Measurements from ENCODE around the gene ADCY9. TPM values are rescaled to one million over a fixed set of nuclear protein-coding genes. Genes with fewer than 3 reads are reported as not detected.

The ADCY9 gene
- total RNA-seq, 1 experiment from 2014 or later, result 7.0 TPM

DNA sequence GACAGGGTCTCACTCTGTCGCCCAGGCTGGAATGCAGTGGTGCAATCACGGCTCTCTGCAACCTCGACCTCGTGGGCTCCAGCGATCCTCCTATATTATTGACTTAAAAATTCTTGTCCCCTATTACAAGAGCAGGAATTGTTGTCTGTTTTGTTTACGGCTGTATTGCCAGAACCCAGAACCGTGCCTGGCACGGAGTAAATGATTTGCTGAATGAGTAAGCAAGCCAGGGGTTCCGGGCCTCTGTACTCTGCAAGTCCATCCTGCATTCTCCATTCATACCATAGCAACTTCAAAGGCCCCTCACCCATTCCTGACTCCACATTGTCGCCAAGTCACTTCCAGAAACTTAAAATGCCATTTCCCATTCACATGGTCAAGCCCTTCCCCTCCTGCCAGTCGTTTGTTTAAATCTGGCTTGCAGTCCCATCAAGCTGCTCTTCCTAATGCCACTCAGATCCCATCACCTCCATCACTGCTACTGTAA is 6.9 kb downstream of the ADCY9 start:
- intact Hi-C loops (cut with micrococcal nuclease; ENCODE audit: unreplicated experiment), result no loop called here
- Histone ChIP-seq H3K4me1 (ENCODE audit: insufficient read depth, low read length, poor library complexity, severe bottlenecking) (peaks cover 10% of the 10 kb centered on the region), H3K36me3 (ENCODE audit: insufficient read depth, low read length, poor library complexity, severe bottlenecking) (no peaks in the 10 kb centered on the region), H3K27me3 (replicated peaks; ENCODE audit: insufficient read depth, low read depth, low read length, poor library complexity) (no peaks in the 10 kb centered on the region), H3K9me3 (ENCODE audit: low read depth, low read length, poor library complexity, severe bottlenecking) (no peaks in the 10 kb centered on the region), H3K27ac (ENCODE audit: low read depth, low read length, poor library complexity, severe bottlenecking) (no peak overlapping the region), H3K4me3 (ENCODE audit: low read depth, low read length, poor library complexity, severe bottlenecking) (no peak overlapping the region)
- ChIA-PET CTCF (no interaction called here), POLR2A (ENCODE audit: low non-redundant PET) (no interaction called here)
- DNase-seq (ENCODE audit: low spot score), result no peak
- TF ChIP-seq, protein P1, sequence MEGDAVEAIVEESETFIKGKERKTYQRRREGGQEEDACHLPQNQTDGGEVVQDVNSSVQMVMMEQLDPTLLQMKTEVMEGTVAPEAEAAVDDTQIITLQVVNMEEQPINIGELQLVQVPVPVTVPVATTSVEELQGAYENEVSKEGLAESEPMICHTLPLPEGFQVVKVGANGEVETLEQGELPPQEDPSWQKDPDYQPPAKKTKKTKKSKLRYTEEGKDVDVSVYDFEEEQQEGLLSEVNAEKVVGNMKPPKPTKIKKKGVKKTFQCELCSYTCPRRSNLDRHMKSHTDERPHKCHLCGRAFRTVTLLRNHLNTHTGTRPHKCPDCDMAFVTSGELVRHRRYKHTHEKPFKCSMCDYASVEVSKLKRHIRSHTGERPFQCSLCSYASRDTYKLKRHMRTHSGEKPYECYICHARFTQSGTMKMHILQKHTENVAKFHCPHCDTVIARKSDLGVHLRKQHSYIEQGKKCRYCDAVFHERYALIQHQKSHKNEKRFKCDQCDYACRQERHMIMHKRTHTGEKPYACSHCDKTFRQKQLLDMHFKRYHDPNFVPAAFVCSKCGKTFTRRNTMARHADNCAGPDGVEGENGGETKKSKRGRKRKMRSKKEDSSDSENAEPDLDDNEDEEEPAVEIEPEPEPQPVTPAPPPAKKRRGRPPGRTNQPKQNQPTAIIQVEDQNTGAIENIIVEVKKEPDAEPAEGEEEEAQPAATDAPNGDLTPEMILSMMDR (conservative IDR thresholded peaks at IDR 0.05; ENCODE audit: low read depth, low read length), result no peak
- TF ChIP-seq EZH2 (IDR thresholded peaks at IDR 0.05; ENCODE audit: borderline replicate concordance, low read depth, low read length, poor library complexity, severe bottlenecking), result no peak
- BruUV-seq (replicated peaks), result no TSS peak

DNA sequence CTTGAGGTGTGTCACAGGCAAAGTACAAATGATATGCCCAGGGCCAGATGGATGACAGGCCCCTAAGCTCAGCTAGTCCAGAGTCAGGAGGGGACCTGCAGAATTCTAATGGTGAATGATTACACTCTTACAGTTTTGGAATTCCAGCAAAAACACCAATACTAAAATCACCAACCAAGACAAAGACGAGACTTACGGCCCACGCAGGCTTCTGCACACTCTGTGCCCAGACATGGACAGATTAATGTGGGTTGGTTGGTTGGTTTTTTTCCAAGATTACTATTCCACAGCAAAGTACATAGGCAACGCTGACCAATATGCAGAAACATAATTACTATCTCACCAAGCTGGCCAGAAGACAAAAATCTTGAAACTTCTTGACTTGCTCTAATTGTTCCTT is 9.7 kb downstream of the ADCY9 start:
- Histone ChIP-seq H3K27me3 (replicated peaks; ENCODE audit: insufficient read depth, low read depth, low read length, poor library complexity) (no peaks in the 10 kb centered on the region), H3K4me1 (ENCODE audit: insufficient read depth, low read length, poor library complexity, severe bottlenecking) (no peaks in the 10 kb centered on the region), H3K9me3 (ENCODE audit: low read depth, low read length, poor library complexity, severe bottlenecking) (no peaks in the 10 kb centered on the region), H3K36me3 (ENCODE audit: insufficient read depth, low read length, poor library complexity, severe bottlenecking) (no peaks in the 10 kb centered on the region), H3K27ac (ENCODE audit: low read depth, low read length, poor library complexity, severe bottlenecking) (no peak overlapping the region), H3K4me3 (ENCODE audit: low read depth, low read length, poor library complexity, severe bottlenecking) (no peak overlapping the region)
- no peak for DNase-seq (ENCODE audit: low spot score)
- no TSS peak for BruUV-seq (replicated peaks)
- ChIA-PET CTCF (no interaction called here), POLR2A (ENCODE audit: low non-redundant PET) (no interaction called here)
- TF ChIP-seq, protein P1 (conservative IDR thresholded peaks at IDR 0.05; ENCODE audit: low read depth, low read length), result no peak
- no peak for TF ChIP-seq EZH2 (IDR thresholded peaks at IDR 0.05; ENCODE audit: borderline replicate concordance, low read depth, low read length, poor library complexity, severe bottlenecking)
- intact Hi-C loops (cut with micrococcal nuclease; ENCODE audit: unreplicated experiment), result no loop called here

DNA sequence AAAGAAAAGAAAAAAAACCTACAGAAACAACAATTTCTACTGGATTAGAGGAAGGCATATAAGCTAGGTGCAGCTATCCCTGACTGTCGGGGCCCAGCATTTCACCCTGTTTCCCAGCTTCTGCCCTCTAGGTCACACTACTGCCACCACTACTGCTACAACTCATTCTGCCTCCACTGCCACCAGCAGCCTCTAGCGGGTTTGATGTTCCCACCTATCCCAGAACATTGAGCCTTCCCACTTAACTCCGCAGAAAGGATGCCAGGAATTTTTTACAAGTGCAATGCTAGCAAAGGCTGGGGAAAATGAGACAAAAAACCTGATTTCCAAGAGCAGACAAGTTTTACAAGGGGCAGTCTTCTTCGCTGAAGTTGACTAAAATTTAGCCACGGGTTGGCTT is 10.4 kb downstream of the ADCY9 start:
- DNase-seq (ENCODE audit: low spot score), result no peak
- intact Hi-C loops (cut with micrococcal nuclease; ENCODE audit: unreplicated experiment), result no loop called here
- Histone ChIP-seq H3K9me3 (ENCODE audit: low read depth, low read length, poor library complexity, severe bottlenecking) (no peaks in the 10 kb centered on the region), H3K4me3 (ENCODE audit: low read depth, low read length, poor library complexity, severe bottlenecking) (no peak overlapping the region), H3K27ac (ENCODE audit: low read depth, low read length, poor library complexity, severe bottlenecking) (no peak overlapping the region), H3K36me3 (ENCODE audit: insufficient read depth, low read length, poor library complexity, severe bottlenecking) (no peaks in the 10 kb centered on the region), H3K27me3 (replicated peaks; ENCODE audit: insufficient read depth, low read depth, low read length, poor library complexity) (no peaks in the 10 kb centered on the region), H3K4me1 (ENCODE audit: insufficient read depth, low read length, poor library complexity, severe bottlenecking) (no peaks in the 10 kb centered on the region)
- TF ChIP-seq, protein P1 (conservative IDR thresholded peaks at IDR 0.05; ENCODE audit: low read depth, low read length), result no peak
- TF ChIP-seq EZH2 (IDR thresholded peaks at IDR 0.05; ENCODE audit: borderline replicate concordance, low read depth, low read length, poor library complexity, severe bottlenecking), result no peak
- POLR2A ChIA-PET (ENCODE audit: low non-redundant PET), result no interaction called here
- CTCF ChIA-PET, result no interaction called here
- BruUV-seq (replicated peaks), result no TSS peak

All from A673 (cell line).